ENCODE measurements around the gene SRPK3.

Gene SRPK3

GRCh38 chrX:153755136-153755535, 25.7 kb upstream of the SRPK3 start:
- no peak for TF ChIP-seq CTCF (IDR thresholded peaks at IDR 0.05; ENCODE audit: borderline replicate concordance, insufficient read depth, low read depth, low read length)
- no peak overlapping the region for H3K4me3 ChIP-seq (ENCODE audit: low read depth, low read length)

- no peak overlapping the region for H3K4me3 ChIP-seq (ENCODE audit: low read depth, low read length)
- TF ChIP-seq CTCF (IDR thresholded peaks at IDR 0.05; ENCODE audit: borderline replicate concordance, insufficient read depth, low read depth, low read length) = no peak
Measured at GRCh38 chrX:153761863-153762262, 19.0 kb upstream of the SRPK3 start.

GRCh38 chrX:153762626-153763173, 18.1 kb upstream of the SRPK3 start:
- no peak for TF ChIP-seq CTCF (IDR thresholded peaks at IDR 0.05; ENCODE audit: borderline replicate concordance, insufficient read depth, low read depth, low read length)
- H3K4me3 ChIP-seq (ENCODE audit: low read depth, low read length) = no peak overlapping the region

GRCh38 chrX:153763298-153763932, 17.4 kb upstream of the SRPK3 start:
- no peak for TF ChIP-seq CTCF (IDR thresholded peaks at IDR 0.05; ENCODE audit: borderline replicate concordance, insufficient read depth, low read depth, low read length)
- H3K4me3 ChIP-seq (ENCODE audit: low read depth, low read length) = no peak overlapping the region

- peak; percentile 84 for TF ChIP-seq CTCF (IDR thresholded peaks at IDR 0.05; ENCODE audit: borderline replicate concordance, insufficient read depth, low read depth, low read length)
- H3K4me3 ChIP-seq (ENCODE audit: low read depth, low read length) = no peak within 1 kb of the TSS
Measured at GRCh38 chrX:153763989-153764755, 16.7 kb upstream of the SRPK3 start, which contains the start of gene PLXNB3. TSS of gene PLXNB3 (plus strand) at chrX:153764249. CDS start at chrX:153765536, 1,287 bp downstream.

- TF ChIP-seq CTCF (IDR thresholded peaks at IDR 0.05; ENCODE audit: borderline replicate concordance, insufficient read depth, low read depth, low read length) = no peak
- H3K4me3 ChIP-seq (ENCODE audit: low read depth, low read length) = no peak overlapping the region
Measured at GRCh38 chrX:153764786-153765137, 16.1 kb upstream of the SRPK3 start.

All from GM12875 (cell line).